GM19238 (cell line): ENCODE measurements around the gene HOXC4.
"Not testable (repeated sequence)": the region's sequence is repeated elsewhere in the genome, so short reads cannot be mapped to it uniquely, and the experiment has no call there.

Experiments
- DNase-seq: peaks from one replicate; pipeline ENCODE4 v3.0.0; 2011; ENCODE audit warnings: low spot score; ENCODE audit not compliant: insufficient read length

Gene HOXC4

DNA sequence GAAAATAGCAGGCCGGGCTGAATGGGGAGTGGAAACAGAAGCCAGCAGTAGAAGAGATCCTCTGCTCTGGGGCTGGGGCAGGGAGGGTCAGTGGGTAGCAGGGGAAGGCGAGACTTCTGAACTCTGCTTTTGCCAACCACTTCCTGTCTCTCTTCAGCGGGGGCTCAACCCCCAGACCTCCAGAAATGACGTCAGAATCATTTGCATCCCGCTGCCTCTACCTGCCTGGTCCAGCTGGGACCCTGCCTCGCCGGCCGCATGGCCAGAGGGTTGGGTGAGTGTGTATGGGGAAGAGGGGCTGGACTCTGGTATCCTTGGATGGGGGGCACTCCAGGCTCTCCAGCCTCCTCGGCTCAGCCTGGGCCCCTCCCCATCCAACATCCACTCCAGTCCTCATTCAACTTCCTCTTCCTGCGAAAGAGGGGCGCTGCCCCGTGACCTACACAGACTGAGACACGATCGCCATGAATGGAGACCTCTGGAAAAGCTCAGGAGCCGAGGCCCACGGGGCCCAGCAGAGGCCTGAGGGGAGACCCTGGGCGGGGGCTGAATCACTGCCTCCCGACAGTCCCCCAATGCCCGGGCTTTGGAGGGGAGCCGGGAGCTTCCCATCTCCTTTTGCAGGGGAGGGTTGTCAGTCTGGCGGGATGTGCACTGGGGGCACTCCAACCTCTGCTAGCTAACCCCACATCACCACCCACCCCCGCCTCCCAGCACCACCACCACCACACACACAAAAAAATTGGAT lies 458 bp upstream of the HOXC4 start:
- DNase-seq: peak; percentile 70

DNA sequence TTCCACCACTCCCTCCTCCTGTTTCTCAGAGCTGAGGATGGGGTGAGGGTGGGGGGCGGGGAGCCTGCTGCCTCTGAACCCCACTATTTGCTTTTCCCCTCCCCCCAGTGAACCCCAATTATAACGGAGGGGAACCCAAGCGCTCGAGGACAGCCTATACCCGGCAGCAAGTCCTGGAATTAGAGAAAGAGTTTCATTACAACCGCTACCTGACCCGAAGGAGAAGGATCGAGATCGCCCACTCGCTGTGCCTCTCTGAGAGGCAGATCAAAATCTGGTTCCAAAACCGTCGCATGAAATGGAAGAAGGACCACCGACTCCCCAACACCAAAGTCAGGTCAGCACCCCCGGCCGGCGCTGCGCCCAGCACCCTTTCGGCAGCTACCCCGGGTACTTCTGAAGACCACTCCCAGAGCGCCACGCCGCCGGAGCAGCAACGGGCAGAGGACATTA lies 1.1 kb downstream of the HOXC4 start:
- no peak for DNase-seq

DNA sequence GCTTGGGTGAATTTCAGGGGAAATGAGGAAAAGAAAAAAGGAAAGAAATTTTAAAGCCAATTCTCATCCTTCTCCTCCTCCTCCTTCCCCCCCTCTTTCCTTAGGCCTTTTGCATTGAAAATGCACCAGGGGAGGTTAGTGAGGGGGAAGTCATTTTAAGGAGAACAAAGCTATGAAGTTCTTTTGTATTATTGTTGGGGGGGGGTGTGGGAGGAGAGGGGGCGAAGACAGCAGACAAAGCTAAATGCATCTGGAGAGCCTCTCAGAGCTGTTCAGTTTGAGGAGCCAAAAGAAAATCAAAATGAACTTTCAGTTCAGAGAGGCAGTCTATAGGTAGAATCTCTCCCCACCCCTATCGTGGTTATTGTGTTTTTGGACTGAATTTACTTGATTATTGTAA lies 1.9 kb downstream of the HOXC4 start:
- DNase-seq: no peak

DNA sequence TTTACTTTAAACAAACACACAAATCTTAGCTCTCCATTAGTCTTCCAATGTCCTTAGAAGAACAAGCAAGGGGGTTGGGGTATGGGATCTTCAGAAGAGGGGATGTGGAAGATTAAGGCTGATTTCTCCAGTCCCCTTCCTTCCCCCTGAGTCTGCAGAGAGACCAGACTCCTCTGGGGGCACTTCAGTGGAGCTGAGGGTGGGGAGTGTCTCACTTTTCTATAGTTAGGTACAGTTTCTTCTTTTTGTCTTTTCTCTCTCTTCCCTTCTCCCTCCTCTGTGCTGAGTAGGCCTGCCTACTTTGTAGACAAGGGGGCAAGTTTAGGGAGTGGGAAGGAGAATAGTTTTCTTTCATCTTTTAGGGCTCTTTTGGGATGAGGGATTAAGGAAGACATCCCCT lies 2.5 kb downstream of the HOXC4 start:
- DNase-seq: no peak

DNA sequence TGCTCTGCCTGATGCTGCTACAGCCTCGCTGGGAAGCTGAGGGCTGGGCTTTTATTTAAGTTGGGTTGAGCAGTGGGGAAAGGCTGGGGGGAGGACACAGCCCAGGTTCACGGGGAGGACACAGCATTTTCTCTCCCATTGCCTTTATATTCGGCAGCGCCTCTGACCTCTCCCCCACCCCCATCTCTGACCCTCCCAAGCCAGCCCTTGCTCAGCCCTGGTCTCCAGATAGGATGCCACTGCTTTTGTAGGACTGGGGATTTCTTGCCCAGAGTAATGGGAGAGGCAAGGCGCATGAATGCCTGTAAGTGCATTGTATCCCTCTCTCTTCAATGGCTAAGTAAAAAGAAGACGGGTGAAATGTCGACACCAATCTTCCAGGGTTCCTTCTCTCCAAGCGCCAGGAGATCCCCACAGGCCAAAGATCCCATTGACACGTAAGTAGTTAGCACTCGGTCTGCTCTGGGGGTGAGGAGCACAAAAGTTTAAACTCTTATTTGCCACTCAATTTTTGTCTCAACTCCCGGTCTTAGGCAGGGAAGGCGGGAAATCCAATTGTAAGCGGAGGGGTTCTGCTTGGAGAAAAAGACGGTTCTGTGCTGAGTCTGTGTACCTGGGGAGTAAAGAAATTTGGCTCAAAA lies 4.6 kb downstream of the HOXC4 start:
- DNase-seq: no peak

DNA sequence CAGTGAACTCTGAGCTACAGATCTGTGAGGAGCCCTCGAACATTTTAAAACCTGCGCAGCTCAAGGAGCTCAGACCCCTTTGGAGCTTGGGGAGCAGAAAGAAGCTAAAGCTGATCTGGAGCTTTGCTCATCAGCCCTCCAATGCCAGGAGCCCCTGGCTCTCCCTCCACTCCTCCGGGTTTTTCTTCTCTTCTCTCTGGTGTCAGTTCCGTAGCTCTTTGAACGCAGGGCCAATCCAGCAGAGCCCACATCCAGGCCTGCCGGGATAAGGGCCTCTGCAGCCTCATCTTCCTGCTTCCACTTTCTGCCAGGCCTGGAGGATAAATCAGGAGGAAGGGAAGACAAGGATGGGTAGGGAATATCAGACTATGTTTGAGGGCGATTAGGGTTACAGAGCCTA lies 6.0 kb downstream of the HOXC4 start:
- no peak for DNase-seq

DNA sequence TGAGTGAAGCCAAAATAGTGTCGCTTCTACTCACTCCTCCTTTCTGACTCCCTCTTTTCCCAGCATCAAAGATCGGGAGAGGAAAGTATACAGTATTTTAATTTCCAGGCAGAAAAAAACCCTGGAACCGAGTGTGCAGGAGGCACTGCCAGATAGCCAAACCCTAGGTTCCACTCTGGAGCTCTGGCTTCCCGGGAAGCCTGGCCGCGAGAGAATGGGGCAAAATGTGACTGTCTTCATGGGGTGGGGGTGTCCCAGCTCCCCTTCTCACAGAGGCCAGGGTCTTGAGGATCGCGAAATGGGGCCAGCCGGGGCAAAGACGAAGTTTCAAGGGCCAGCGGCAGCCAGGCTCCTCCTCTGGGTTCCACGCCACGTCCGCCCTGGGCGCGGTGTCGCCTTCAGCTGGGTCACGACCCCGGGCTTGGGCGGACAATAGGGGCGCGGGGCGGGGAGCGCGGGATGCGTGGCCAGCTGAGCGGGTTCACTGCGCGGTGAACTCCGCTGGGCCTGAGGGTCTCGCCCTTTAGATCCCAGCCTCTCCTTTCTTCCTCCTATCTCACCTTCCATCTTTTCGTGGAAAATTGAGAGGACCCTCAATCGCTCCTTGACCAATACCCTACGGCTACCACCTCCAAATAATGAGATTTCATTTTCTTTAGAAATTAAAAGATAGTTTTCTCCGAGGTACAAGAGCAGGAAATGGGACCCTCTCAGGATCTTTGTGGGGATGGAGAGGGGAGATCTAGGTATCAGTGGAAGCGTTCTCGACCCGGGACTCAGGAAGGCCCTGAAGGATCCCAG lies 6.7 kb downstream of the HOXC4 start:
- no peak for DNase-seq

DNA sequence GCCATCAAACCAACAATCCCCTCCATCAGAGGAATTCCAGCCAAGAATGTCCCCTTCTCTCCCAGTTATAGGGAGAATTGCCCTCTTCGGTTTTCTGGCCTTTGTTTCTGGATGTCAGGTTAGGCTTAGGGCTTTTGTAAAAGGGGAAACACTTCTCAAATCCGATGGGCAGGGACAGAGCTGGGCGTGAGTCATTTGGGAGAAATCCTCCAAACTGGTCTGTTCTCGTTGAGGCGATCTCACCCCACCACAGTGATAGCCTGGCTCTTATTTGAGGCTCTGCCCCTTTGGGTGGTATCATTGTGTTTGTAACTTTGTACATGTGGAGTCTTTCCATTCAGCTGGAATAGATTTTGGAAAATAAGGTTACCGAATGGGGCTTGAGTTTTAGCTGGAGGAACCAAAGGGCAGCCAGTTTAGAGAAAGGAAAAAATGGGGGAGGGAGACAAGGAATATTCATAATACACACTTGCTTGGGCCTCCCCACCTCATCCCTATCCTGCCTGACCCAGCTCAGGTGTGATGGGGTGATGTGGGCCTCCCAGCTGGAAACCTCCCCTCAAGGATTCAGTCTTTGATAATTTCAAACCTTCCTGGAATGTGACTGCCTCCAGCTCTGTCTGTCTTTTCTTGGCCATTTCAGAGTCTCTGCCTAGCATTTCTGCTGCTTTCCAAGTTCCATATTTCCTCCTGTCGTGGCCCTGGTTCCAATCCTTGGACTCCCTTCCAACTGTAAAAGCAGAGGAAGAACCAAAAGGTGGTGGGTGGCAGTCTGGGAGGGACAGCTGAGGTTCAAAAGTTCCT lies 7.5 kb downstream of the HOXC4 start:
- DNase-seq: no peak

DNA sequence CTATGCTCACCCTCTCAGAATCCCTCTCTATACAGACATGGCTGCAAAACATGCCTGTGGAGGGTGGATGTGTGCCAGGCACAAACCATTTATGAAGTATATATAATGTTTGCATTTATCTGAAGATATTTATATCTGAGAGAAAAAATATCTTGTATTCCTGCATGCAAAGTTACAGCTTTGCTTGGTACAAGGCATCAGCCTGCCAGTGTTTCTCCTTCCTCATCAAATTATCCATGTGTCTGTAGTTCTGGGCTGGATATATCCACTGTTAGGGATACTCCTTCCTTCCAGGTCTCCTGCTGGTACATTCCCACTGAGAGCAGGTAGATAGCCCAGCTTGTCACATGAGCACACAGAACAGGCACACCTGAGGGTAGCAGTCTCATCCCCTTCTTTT lies 12.0 kb downstream of the HOXC4 start:
- no peak for DNase-seq

DNA sequence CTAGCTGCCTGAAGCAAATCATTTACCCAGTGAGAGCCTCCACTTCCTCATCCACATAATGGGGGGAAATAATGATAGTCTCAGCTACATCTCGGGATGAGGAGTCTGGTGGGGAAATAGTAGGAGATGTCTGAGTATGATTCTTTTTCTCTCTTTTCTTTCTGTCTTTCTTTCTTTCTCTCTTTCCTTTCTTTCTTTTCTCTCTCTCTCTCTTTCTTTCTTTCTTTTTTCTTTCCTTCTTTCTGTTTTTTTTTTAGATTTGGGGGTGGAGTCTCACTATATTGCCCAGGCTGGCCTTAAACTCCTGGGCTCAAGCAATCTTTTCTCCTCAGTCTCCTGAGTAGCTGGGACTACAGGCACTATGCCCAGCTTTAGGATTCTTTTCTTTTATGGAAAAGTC lies 12.8 kb downstream of the HOXC4 start:
- no peak for DNase-seq

DNA sequence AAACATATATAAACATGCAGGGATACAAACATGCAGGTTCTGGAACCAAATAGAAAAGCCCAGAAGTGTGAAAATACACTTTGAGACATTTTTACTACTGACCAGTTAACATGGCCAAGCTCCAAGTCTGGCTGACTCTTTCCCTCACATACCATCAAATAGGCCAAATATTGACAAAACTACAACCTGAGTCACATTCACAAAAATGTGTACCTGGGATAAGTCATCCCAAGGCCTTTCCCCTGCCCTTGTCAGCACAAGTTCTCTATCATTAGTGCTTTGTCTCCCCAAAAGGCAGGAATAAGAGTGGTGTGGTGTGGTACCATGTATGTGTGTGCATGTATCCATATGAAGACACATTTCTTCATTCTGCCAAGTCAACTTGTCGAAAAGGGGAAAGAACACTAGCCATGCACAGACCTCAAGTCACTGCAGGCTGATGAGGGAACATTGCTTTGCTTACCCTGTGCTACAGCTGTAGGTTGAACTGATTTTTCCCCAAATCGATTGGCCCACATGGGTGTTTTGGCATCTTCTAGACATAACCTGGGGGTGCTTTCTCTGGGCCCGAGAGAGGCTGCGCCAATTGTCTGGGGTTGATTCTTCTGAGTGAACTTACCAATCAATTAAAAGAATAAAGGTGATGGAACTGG lies 14.9 kb downstream of the HOXC4 start:
- DNase-seq: no peak

DNA sequence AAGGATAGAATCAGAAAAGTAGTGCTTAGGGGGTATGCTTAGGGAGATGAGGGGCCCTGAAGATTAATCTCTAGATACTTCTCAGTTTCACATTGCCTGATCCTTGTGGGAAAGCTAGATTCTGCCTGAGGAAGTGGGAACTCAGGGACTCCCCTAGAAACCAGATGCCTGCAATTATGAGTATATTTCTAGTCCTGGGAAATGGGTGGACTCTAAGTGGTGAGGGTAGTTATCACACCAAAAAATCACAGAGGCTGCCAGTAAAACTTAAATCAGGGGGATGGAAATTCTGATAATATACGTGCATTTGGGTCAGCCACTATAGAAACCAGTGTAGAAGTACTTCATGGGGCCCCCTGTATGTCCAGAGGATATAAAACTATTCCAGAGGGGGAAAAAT lies 18.3 kb downstream of the HOXC4 start:
- no peak for DNase-seq

DNA sequence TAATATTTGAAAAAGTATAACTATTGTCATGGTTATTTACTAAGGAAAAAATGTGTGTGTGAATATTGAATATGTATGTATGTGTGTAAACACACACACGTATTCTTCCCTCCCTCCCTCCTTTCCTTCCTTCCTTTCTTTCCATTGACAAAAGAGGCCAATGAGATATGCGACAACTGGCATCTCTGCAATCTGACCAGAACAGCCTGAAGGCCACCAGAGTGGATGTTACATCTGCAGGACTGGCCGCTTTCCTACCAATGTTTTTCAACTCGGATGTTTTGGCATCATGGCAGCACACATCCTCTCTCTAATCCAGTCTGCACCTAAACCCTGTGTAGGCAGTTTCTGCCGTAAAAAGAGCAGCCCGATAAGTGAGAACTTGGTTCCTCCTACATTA lies 20.7 kb downstream of the HOXC4 start:
- DNase-seq: no peak

DNA sequence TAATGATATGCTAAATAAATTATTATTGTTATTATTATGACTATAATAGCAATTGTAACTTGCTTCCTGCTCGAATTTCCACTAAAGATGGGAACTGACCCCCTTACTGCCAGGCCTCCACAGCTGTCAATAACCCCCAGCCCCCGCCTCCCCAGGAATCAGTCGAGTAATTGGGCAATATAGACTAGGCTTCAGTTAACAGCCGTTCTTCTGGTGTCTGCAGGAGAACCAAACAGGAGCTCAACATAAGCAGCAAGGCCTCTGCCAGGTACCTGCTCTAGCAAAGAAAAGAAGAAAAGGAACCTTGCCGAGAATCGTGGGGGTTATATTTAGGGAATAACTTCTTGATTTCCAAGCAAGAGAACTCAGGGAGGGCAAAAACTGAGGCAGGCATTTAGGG lies 21.8 kb downstream of the HOXC4 start:
- no peak for DNase-seq

DNA sequence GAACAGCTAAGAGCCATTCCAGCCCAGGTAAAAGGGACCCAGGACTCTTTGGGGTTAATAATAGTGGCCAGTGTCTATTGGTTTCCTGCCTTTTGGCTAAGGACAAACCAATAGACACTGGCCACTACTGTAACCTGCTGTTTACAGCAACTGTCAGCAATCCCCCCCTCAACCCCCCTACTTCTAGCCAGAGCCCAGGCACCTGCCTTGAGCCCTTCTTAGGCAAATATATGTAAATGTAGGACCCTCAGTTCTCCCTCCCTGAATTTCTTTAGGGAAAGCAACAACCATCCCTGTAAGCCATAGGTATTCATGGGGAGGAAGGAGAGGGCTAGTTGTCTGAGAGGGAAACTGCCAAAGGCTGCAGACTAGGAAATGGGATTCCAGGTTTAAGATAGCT lies 22.3 kb downstream of the HOXC4 start:
- no peak for DNase-seq

DNA sequence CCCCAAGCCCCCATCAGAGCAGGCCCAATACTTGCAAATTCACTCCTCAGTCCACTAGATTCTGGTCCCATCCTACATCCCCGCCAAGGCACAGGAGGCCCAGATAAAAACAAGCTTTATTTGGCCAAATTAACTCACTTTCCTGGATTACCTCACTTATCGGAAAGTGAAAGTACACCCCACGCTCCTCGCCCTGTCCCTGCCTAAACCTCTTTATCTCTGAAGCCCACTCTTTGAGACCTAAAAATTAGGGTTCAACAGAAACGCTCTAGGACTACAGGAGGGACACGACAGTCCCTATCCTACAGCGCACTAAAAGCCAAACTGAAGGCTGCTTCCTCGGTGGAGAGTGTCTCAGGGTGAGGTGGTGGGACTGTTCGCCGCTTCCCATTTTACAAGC lies 24.2 kb downstream of the HOXC4 start:
- DNase-seq: not testable (repeated sequence)

DNA sequence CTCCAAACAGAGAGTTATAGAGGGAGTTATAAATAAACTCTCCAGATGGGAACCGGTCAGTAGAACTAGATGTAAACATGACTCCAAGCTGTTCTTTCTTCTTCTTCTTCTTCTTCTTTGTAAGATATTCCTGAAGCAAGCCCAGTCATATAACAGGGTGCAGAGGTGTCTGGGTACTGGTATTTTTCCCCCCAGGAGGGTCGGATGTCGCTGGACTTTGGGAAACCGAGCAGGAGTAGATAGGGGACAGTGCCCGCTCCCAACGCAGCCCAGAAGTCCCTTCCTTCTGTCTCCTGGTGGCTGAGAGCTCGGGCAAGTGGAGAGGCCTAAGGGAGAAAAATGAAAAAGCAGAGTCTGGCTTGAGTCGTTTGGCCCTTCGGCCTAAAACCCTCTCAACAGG lies 25.5 kb downstream of the HOXC4 start:
- DNase-seq: not testable (repeated sequence)

DNA sequence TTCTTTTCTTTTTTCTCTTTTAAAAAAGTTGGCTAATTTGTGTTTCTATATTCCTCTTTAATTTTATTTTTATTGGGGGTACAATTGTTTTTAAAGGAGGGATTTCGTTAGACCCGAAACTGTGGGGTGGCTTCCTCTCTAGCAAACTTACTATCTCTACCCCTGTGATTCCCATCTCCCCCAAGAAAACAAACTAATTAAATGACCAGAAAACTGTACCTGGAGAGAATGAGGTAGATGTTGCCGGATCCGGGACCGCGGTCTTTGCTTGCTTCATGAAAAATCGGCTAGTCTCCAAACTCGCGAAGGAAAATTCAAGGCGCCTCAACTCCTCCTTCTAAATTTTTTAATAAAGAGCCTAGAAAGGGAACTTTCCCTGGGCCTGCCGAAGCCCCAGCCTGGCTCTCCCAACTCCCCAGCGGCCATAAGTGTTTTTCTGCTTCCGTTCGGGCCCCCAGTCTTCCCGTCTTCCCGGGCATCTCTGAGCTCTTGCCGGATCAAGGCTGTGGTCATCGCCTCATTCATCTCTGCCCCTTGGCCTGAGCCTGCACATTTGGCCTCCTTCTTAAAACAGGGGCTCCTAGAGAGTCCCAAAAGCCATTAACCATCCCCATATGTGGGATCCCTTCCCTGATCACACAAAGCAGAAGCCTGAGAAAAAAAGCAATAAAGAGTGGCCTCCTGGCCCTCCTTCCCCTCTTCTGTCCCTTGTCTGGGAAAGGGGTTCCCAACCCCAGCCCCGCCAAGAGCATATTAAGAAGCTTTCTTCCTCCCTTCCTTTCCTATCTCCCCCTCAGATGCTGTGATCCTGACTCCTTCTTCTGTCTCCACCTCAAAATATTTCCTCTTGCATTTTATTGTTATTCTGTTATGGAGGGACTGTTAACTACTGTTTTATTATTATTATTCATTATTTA lies 26.6 kb downstream of the HOXC4 start:
- DNase-seq: not testable (repeated sequence)

DNA sequence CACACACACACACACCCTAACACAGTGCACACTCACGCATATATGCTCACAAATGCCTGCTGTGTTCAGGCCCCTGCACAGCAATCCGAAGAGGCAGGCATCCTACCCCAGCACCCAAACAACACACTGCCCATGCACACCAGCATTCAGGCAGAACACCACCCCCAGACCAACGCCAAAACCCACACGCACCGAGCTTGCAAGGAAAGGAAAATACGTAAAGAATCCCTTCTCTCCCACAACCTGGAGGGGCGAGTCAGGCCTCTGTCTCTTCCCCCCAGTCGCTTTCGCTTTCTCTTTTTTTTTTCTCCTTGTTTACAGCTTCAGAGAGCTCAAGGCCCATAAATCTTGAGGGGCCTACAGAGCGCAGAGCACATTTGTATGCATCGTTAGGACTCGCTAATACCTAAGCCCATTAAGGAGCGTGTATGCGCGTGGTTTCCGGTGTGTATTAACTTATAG lies 27.4 kb downstream of the HOXC4 start:
- DNase-seq: peak; percentile 34
